RWPE2 (cell line): Measurements from ENCODE around the gene TAPT1.

Source experiments
- ATAC-seq: fragments of 200-7000 bp; cut with Tn5 transposase; 3 replicates; pipeline ENCODE4 v1.9.1; 2021; ENCODE audit warnings: low read depth
- DNase-seq: peaks from one replicate; pipeline ENCODE4 v3.0.0-alpha.2; 2020; ENCODE audit warnings: low spot score
- H3K27ac ChIP-seq: fragments of 450-650 bp; 2 replicates; pipeline ENCODE4 v1.5.1; 2017; ENCODE audit warnings: mild to moderate bottlenecking; ENCODE audit not compliant: poor library complexity, severe bottlenecking
- H3K27me3 ChIP-seq: fragments of 250-450 bp; sonication (Bioruptor Pico); 2 replicates; pipeline ENCODE4 v1.5.1; 2021; ENCODE audit warnings: mild to moderate bottlenecking, moderate library complexity; ENCODE audit not compliant: insufficient read depth, poor library complexity, severe bottlenecking
- H3K36me3 ChIP-seq: fragments of 250-450 bp; sonication (Bioruptor Pico); 2 replicates; pipeline ENCODE4 v1.5.1; 2020; ENCODE audit warnings: low read depth, mild to moderate bottlenecking, moderate library complexity
- H3K4me1 ChIP-seq: fragments of 250-450 bp; sonication (Bioruptor Pico); 2 replicates; pipeline ENCODE4 v1.5.1; 2021; ENCODE audit warnings: mild to moderate bottlenecking, moderate library complexity; ENCODE audit not compliant: insufficient read depth, poor library complexity, severe bottlenecking
- H3K4me3 ChIP-seq: fragments of 250-450 bp; sonication (Bioruptor Pico); 2 replicates; pipeline ENCODE4 v1.5.1; 2021; ENCODE audit warnings: mild to moderate bottlenecking, moderate library complexity; ENCODE audit not compliant: severe bottlenecking
- H3K9me3 ChIP-seq: fragments of 250-450 bp; sonication (Bioruptor Pico); 2 replicates; pipeline ENCODE4 v1.5.1; 2021; ENCODE audit warnings: mild to moderate bottlenecking, moderate library complexity; ENCODE audit not compliant: severe bottlenecking
- CTCF ChIP-seq: fragments of 450-650 bp; IDR thresholded peaks from one replicate; pipeline ENCODE4 v1.5.1; 2017; ENCODE audit warnings: mild to moderate bottlenecking, moderate library complexity; ENCODE audit not compliant: poor library complexity, severe bottlenecking

TAPT1 gene

GRCh38 chr4:16136827-16137226, 89.4 kb downstream of the TAPT1 start:
- TF ChIP-seq CTCF, result no peak
- Histone ChIP-seq H3K9me3 (no peaks in the 10 kb centered on the region), H3K27me3 (no peaks in the 10 kb centered on the region), H3K27ac (no peak overlapping the region), H3K4me3 (no peak overlapping the region), H3K36me3 (no peaks in the 10 kb centered on the region), H3K4me1 (peaks cover 17% of the 10 kb centered on the region)
- no peak for ATAC-seq
- no peak for DNase-seq

GRCh38 chr4:16136311-16136710, 90.0 kb downstream of the TAPT1 start:
- Histone ChIP-seq H3K4me1 (peaks cover 15% of the 10 kb centered on the region), H3K27me3 (no peaks in the 10 kb centered on the region), H3K4me3 (no peak overlapping the region), H3K36me3 (no peaks in the 10 kb centered on the region), H3K9me3 (no peaks in the 10 kb centered on the region), H3K27ac (no peak overlapping the region)
- TF ChIP-seq CTCF, result no peak
- DNase-seq, result no peak
- no peak for ATAC-seq

DNA sequence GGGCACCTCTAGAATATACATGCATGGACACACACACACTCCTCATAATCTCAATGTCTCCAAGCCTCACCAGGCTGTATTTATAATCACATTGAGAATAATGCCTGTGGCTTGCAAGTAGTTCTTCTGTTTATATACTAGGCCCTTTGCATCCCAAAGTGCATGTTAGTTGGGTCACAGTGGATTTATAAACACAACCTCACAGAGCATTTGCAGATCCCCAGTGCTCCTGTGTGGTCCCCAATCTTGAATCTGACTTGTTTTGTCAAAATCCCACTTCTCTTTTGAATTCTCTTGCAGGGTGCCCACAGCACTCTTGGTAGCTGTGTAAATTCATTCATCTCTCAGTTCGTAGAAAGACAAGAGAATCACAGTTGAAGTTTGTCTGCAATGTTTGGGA, 92.9 kb downstream of the TAPT1 start:
- DNase-seq (no peak), ATAC-seq (no peak)
- Histone ChIP-seq H3K27me3 (no peaks in the 10 kb centered on the region), H3K36me3 (no peaks in the 10 kb centered on the region), H3K4me1 (no peaks in the 10 kb centered on the region), H3K27ac (no peak overlapping the region), H3K4me3 (no peak overlapping the region), H3K9me3 (no peaks in the 10 kb centered on the region)
- no peak for TF ChIP-seq CTCF

DNA sequence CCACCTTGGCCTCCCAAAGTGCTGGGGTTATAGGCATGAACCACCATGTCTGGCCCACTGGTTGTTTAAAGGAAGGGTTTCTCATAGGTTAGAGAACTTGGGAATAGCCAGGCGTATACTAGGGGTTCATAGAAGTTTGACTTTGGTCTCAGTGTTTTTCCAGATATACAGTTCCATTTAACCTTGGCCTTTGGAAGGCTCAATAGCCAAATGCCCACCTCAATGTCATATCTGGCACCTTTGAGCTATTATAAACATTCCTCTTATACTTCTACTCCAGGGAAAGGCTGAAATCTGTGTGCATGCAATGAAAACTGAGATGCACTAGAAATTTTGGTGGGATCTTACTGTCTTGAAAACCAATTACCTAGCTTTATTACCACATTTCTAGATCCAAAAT, 95.0 kb downstream of the TAPT1 start:
- no peak for TF ChIP-seq CTCF
- H3K9me3 ChIP-seq, result no peaks in the 10 kb centered on the region
- H3K27me3 ChIP-seq, result no peaks in the 10 kb centered on the region
- ATAC-seq (no peak), DNase-seq (no peak)
- no peak overlapping the region for H3K4me3 ChIP-seq
- H3K27ac ChIP-seq, result no peak overlapping the region
- H3K4me1 ChIP-seq, result no peaks in the 10 kb centered on the region
- H3K36me3 ChIP-seq, result no peaks in the 10 kb centered on the region

GRCh38 chr4:16129336-16129735, 96.9 kb downstream of the TAPT1 start:
- no peaks in the 10 kb centered on the region for H3K9me3 ChIP-seq
- no peak for TF ChIP-seq CTCF
- H3K27me3 ChIP-seq, result no peaks in the 10 kb centered on the region
- no peaks in the 10 kb centered on the region for H3K4me1 ChIP-seq
- no peaks in the 10 kb centered on the region for H3K36me3 ChIP-seq
- H3K27ac ChIP-seq, result no peak overlapping the region
- no peak overlapping the region for H3K4me3 ChIP-seq
- ATAC-seq (no peak), DNase-seq (no peak)
